ENCODE measurements around the gene CANT1. TPM values are rescaled to one million over a fixed set of nuclear protein-coding genes. Genes with fewer than 3 reads are reported as not detected.
A peak's percentile ranks its signal among the peaks of the same experiment; 100 is the strongest.
"Not testable (repeated sequence)": the region's sequence is repeated elsewhere in the genome, so short reads cannot be mapped to it uniquely, and the experiment has no call there.

CANT1 gene
- total and polyA plus RNA-seq, 5 experiments from 2014 or later, result 6.1 to 34.6 (median 9.4) TPM

DNA sequence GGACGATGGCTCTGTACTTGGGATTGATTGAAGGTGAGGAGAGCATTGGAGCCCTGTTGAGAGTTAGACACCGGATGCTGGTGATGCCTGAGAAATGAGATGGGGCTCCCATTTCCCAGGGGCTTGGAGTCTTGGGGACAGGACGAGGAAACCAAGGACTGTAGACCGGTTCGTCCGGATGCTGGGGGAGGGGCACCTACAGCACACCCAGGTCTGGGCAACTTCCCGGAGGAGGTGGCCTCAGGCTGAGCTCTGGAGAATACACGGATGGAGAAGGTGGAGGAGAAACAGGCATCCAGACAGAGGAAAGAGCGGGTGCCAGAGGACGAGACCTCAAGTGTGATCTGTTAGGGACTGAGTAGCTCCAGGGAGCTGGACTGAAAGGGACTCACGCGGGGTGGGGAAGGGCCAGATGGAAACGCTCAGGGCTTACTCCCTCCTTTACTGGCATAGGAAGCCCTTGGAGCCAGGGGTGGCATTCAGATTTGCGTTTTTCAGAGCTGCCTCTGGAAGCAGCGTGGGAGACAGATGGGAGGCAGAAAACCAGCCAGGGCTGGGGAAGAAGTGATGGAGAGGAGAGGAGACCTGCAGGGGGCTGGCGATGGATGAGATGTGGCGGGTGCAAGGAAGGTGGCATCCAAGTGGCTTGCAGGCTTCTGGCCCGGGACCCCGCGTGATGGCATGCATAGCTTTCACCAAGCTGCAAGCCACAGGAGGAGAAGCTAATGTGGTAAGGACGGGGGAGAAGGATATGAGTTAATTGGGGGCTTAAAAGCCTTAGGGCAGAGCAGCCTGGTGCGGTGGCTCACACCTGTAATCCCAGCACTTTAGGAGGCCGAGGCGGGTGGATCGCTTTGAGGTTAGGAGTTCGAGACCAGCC lies 22.7 kb upstream of the CANT1 start:
- Mint-ChIP-seq H3K27ac (peak overlapping the region in 3 of 10 donors; percentile 20 to 74 (median 53)), H3K9me3 (no peaks in the 10 kb centered on the region), H3K4me1 (peaks cover 0 to 3% (median under 1%) of the 10 kb centered on the region in 4 donors), H3K4me3 (no peak overlapping the region), H3K27me3 (peaks cover 3 to 39% (median 13%) of the 10 kb centered on the region in 5 donors), H3K36me3 (peaks cover 0 to 2% (median 0%) of the 10 kb centered on the region in 3 donors)
- POLR2A ChIA-PET, result no interaction called here
- peak in 1 of 10 donors; percentile 31 for DNase-seq
- ATAC-seq, result no peak

DNA sequence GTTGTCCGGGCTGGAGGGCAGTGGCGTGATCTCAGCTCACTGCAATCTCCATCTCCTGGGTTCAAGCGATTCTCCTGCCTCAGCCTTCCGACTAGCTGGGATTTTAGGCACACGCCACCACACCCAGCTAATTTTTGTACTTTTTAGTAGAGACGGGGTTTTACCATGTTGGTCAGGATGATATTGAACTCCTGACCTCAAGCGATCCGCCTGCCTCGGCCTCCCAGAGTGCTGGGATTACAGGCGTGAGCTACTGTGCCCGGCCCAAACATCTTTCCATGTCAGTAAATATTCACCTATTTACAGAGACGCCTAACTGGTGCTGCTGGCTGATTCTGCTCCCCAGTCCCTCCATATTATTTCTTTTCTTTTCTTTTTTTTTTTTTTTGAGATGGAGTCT lies 21.1 kb upstream of the CANT1 start:
- not testable (repeated sequence) for ATAC-seq, H3K36me3 Mint-ChIP-seq, H3K9me3 Mint-ChIP-seq, H3K4me1 Mint-ChIP-seq, H3K4me3 Mint-ChIP-seq
- POLR2A ChIA-PET, result interaction anchor here (1.1 kb wide), 1 partner anchor 12 kb away, joined by 3 read pairs; no protein-coding TSS in a partner anchor
- peak overlapping the region in 1 of 10 donors; percentile 63 for H3K27ac Mint-ChIP-seq
- DNase-seq, result peak in 1 of 10 donors; percentile 14
- peaks cover 3 to 49% (median 13%) of the 10 kb centered on the region in 5 donors for H3K27me3 Mint-ChIP-seq

DNA sequence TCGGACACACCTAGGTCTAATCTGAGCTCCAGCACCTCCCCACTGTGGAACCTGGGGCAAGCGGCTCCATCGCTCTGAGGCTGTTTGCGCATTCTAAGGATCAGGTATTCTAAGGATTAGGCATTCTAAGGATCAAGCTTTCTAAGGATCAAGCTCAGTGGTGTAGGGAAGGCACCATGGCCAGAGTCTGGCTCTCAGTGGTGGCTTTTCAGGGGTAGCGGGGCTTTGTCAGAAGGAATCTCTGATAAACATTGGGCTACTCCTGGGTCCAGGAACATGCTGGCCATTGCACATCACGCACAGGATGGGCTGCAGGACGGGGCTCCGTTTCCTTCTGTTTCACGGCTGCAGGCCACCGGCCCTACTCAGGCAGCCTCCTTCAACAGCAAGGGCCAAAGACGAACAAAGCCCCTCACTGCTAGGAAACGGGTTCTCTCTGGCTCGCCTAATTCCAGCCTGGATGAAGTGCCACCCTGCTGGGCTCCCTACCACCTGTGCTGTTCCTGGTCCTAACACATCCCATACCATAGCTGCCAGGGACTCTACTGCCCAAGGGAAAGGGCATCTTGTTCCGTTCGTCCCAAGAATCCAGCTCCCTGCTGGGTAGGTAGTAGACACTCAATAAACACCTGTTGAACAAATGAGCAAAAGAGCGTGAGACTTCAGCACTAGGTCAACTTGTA lies 19.9 kb upstream of the CANT1 start:
- POLR2A ChIA-PET, result no interaction called here
- peak overlapping the region in 1 of 10 donors; percentile 29 for H3K27ac Mint-ChIP-seq
- ATAC-seq, result no peak

DNA sequence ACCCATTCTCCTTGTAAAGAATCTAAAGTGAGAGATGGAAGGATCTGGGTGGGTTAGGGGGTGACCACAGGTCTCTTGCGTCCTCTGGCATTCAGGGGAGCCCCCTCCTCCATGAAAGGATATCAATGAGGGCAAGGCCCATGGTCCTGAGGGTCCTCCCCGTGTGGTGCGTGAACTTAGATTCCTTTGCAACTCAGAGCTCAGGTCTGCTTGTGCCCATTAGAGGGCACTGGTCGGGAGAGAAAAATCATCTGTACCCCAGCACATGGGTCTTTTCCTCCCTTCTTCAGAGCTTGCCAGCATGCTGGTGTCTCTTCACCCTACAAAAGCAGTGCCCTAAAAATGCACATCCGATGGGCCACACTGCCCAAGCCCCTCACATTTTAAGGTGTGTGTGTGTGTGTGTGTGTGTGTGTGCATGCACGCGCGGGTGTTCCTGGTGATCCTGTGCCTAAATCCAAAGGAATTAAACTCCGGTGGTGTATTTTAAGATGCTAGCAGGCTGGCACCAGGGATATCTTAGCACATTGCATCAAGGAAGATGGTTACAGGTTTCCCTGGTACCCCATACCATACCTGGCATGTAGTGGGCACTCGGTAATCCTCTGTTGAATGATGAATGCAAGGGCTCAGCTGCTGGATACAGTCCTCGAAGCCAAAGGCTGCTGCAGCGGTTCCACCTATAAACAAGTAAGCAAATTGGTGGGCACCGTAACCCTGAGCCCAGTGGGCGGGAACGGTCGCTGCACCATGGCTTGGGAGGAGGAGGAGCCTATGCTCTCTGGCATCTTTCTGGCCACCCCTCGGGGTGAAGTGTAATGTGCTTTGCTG lies 19.1 kb upstream of the CANT1 start:
- H3K27me3 Mint-ChIP-seq, result peaks cover 3 to 49% (median 15%) of the 10 kb centered on the region in 5 donors
- no peak overlapping the region for H3K27ac Mint-ChIP-seq
- POLR2A ChIA-PET, result no interaction called here
- no peak overlapping the region for H3K4me3 Mint-ChIP-seq
- no peak for ATAC-seq
- peaks cover 0 to 2% (median 0%) of the 10 kb centered on the region in 3 donors for H3K36me3 Mint-ChIP-seq
- H3K4me1 Mint-ChIP-seq, result peaks cover 3 to 17% (median 7%) of the 10 kb centered on the region in 4 donors
- DNase-seq, result peak in 1 of 10 donors; percentile 38
- no peaks in the 10 kb centered on the region for H3K9me3 Mint-ChIP-seq

More for the DNA sequence above, 19.9 kb upstream of the CANT1 start:
- H3K9me3 Mint-ChIP-seq, result no peaks in the 10 kb centered on the region
- DNase-seq, result peak in 1 of 10 donors; percentile 40
- peaks cover 0 to 10% (median 4%) of the 10 kb centered on the region in 4 donors for H3K4me1 Mint-ChIP-seq
- no peak overlapping the region for H3K4me3 Mint-ChIP-seq
- H3K27me3 Mint-ChIP-seq, result peaks cover 3 to 49% (median 13%) of the 10 kb centered on the region in 5 donors
- H3K36me3 Mint-ChIP-seq, result peaks cover 0 to 2% (median 0%) of the 10 kb centered on the region in 3 donors

DNA sequence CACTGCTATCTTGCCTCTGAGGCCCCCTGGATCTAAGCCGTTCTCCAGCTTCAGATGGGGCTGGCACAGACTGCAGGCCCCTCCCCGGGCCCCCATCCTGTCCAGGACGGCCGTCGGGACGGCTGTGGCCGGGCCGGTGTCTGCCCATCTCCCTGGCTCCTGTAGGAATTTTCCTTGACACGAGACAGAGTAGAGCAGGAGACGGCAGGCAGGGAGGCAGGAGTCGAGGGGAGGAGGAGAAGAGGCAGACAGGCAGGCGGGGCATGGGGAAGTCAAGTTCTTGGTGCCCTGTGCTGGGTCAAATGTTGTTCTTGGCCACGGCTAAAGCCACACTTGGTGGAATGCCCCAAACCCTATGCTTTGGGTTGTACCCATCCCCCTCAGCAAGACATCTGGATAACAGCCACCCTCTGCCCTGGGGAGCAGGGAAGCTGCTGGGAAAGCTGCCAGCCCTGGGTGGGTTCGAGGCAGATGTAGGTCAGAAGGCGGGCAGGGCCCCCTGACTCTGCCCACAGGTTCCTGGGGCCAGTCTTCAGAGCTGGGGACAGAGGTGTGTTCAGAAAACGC lies 18.4 kb upstream of the CANT1 start:
- POLR2A ChIA-PET, result no interaction called here
- no peak for ATAC-seq
- DNase-seq, result no peak
- H3K9me3 Mint-ChIP-seq, result no peaks in the 10 kb centered on the region
- H3K4me3 Mint-ChIP-seq, result no peak overlapping the region
- peaks cover 0 to 2% (median 0%) of the 10 kb centered on the region in 3 donors for H3K36me3 Mint-ChIP-seq
- H3K27ac Mint-ChIP-seq, result no peak overlapping the region
- H3K4me1 Mint-ChIP-seq, result peaks cover 5 to 22% (median 8%) of the 10 kb centered on the region in 4 donors
- peaks cover 3 to 49% (median 18%) of the 10 kb centered on the region in 5 donors for H3K27me3 Mint-ChIP-seq

DNA sequence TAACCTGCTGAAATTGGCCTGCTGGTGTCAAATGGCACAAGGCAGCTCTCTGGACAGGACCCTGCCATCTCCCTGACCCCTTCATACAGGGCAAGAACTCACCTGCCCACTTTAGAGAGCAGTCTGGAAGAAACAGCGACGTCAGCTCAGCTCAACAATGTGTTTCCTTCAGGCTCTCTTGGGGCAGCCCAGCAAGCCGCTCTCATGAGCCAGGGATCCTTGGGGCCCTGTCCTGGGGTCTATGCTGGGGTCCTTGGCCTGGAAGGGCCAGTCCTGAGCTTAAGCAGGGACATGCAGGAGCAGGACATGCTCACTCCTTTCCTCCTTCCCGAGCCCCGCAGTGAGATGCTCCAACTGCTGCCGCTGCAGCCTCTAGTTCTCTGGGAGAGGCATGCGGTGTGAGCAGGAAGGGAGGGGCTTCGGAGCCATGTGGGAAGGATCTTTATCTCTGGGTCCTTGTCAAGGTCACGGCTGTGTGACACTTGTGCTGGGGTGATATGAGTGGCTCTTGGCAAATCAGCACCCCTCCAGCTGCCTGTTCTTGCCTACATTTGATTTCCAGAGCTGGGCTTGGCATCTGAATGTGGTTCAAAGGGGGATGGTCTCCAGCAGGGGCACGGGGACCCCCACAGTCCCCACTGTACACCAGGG lies 17.8 kb upstream of the CANT1 start:
- peak in 1 of 10 donors; percentile 45 for DNase-seq
- Mint-ChIP-seq H3K27ac (no peak overlapping the region), H3K27me3 (peaks cover 3 to 48% (median 20%) of the 10 kb centered on the region in 5 donors), H3K36me3 (peaks cover 0 to 2% (median 0%) of the 10 kb centered on the region in 3 donors), H3K4me1 (peaks cover 4 to 26% (median 8%) of the 10 kb centered on the region in 4 donors), H3K4me3 (no peak overlapping the region), H3K9me3 (no peaks in the 10 kb centered on the region)
- no peak for ATAC-seq
- POLR2A ChIA-PET, result interaction anchor here (0.6 kb wide), 1 partner anchor 18 kb away, joined by 4 read pairs; the partner anchor contains the start of gene CANT1

DNA sequence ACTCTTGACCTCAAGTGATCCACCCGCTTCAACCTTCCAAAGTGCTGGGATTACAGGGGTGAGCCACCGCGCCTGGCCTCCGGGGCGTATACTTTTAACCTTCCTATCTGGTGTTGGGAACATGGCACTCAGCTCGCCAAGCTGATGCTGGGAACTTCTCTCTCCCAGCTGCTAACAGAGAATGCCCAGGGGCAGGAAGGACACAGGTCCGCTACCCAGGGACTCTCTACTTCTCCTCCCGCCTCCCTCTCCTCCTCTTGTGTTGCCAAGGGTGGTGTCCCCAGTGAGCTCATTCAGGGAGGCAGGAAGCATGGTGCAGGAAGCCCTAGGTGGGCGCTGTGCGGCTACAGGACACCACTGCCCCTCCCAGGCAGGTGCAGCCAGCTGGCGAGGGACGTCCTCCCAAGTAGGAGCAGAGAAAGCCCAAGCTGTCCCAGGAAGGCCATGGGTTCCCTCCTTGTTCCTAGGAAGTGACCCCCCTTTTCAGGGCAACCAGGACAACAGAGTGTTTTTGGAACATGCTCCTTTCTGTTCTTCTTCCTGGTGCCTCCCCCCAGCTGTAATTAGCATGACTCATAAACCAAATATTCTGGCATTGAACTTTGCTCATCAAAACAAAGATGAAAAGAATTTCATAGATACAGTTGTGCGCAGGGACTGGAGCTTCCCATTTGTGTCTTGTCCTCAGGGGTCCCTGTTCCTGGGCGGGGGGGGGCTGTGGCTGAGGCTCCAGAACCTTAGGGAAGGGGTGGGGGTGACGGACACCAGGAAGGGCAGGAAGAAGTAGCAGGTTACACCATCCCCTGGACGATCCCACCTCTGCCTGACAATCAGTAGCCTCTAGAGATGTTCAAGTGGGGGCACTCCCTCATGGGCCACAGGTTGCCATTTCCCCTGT lies 17.1 kb upstream of the CANT1 start:
- Mint-ChIP-seq H3K4me3 (peak overlapping the region in 3 of 10 donors; percentile 10 to 66 (median 39)), H3K4me1 (peaks cover 3 to 26% (median 8%) of the 10 kb centered on the region in 4 donors), H3K27me3 (peaks cover under 1 to 40% (median 15%) of the 10 kb centered on the region in 5 donors), H3K27ac (no peak overlapping the region), H3K36me3 (no peaks in the 10 kb centered on the region), H3K9me3 (no peaks in the 10 kb centered on the region)
- DNase-seq, result peak in 1 of 10 donors; percentile 48
- ATAC-seq, result no peak
- POLR2A ChIA-PET, result no interaction called here

DNA sequence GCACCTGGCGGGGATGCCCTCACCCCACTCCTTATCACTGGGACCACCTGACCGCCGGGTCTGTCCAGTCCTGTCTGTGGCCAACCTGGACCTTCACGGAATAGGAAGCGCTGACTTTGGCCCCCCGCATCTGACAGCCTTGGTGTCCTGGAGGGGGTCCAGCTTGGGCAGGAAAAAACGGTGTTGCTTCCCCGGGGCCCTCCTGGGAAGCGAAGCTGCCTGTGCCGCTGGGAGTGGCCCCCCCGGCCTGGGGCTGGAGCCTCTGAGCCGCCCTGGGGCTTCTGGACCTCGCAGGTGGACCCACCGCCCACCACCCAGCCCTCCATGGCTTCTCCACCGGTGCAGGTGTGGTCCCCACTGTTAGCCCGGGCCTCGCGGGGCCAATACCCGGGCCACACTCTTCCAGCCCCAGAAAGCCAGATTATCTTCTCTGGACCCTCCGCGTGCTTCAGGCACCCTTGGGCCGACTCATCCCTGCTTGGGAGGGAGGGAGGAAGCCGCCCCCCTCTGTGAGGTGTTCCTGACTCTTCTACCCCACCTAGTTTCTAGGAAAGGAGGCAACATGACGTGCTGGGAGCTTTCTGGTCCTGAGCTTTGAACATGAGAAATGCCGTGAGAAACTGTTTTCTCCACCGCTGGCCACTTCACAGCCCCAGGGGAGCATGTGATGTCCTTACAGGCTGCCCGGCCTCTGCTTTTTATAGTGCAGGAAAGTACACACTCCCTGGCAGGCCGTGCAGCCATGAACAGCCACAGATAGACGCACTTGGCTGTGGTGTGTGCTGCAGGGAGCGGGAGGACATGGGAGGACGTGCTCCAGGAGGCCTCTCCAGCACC lies 15.6 kb upstream of the CANT1 start:
- Mint-ChIP-seq H3K27ac (peak overlapping the region in 2 of 10 donors; percentile 1 to 22), H3K4me1 (peaks cover 3 to 26% (median 8%) of the 10 kb centered on the region in 4 donors), H3K36me3 (no peaks in the 10 kb centered on the region)

DNA sequence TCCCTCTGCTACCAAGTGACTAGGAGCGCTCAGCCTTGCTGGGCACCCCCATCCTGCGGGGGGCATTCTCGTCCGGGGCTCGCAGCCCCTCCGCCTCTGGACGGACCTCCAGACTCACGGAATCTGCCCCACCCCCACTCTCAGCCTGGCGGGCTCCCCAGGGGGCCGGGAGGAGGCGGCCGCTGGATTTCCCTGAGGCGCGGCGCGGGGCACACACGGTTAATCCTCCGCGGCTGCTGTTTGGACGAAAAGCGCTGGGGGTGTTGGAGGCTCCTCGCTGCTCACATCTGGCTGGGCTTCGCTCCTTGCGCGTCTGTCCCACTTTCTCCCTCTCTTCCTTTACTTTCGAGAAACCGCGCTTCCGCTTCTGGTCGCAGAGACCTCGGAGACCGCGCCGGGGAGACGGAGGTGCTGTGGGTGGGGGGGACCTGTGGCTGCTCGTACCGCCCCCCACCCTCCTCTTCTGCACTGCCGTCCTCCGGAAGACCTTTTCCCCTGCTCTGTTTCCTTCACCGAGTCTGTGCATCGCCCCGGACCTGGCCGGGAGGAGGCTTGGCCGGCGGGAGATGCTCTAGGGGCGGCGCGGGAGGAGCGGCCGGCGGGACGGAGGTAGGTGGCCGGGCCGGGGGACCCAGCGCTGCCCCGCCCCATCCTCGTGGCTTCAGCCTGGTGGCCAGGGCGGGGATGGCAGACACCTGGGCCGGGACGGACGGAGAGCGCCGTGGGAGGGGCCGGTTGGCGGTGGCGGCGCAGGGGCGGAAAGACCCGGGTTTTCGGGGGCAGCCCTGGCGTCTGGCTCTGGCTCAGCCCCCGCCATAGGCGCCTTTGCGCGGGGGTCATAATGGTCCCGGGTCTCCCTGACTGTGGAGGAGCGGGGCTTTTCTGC lies 14.6 kb upstream of the CANT1 start, which contains the start of gene C1QTNF1:
Gene C1QTNF1 (plus strand): TSS at position 284 of the 886 bp plus-strand sequence. CDS start 19,800 bp downstream, outside the sequence.
- ATAC-seq (peak; percentile 76 to 83), DNase-seq (peak in 8 of 10 donors; percentile 9 to 67 (median 36))
- Mint-ChIP-seq H3K4me3 (peak within 1 kb of the TSS; percentile 83 to 94 (median 88)), H3K9me3 (no peaks in the 10 kb centered on the region), H3K36me3 (no peaks in the 10 kb centered on the region), H3K27ac (peak within 1 kb of the TSS in 7 of 10 donors; percentile 25 to 89 (median 57)), H3K4me1 (peaks cover 3 to 26% (median 8%) of the 10 kb centered on the region in 4 donors), H3K27me3 (peaks cover 0 to 26% (median 13%) of the 10 kb centered on the region in 5 donors)
- POLR2A ChIA-PET, result no interaction called here

More for the DNA sequence above, 15.6 kb upstream of the CANT1 start:
- Mint-ChIP-seq H3K4me3 (peak overlapping the region; percentile 77 to 94 (median 88)), H3K9me3 (no peaks in the 10 kb centered on the region), H3K27me3 (peaks cover 0 to 29% (median 12%) of the 10 kb centered on the region in 5 donors)
- DNase-seq (peak in 1 of 10 donors; percentile 52), ATAC-seq (no peak)
- POLR2A ChIA-PET, result interaction anchor here (0.8 kb wide), 1 partner anchor 49 kb away, joined by 3 read pairs; the partner anchor contains the start of gene ENGASE

All from naive thymus-derived CD8-positive, alpha-beta T cell (primary cell).